GM21723 (cell line): ENCODE measurements around the gene EIF4A3.

Experiments
- ATAC-seq: cut with Tn5 transposase; IDR thresholded peaks from one replicate; pipeline ENCODE4 v1.9.1; 2021; ENCODE audit warnings: mild to moderate bottlenecking, moderate library complexity; ENCODE audit not compliant: unreplicated experiment

The EIF4A3 gene

GRCh38 chr17:80147035-80147822, at the start of gene EIF4A3:
Gene EIF4A3 (minus strand): TSS chr17:80147128. CDS start chr17:80146961, 167 bp downstream.
- ATAC-seq: peak; percentile 80

DNA sequence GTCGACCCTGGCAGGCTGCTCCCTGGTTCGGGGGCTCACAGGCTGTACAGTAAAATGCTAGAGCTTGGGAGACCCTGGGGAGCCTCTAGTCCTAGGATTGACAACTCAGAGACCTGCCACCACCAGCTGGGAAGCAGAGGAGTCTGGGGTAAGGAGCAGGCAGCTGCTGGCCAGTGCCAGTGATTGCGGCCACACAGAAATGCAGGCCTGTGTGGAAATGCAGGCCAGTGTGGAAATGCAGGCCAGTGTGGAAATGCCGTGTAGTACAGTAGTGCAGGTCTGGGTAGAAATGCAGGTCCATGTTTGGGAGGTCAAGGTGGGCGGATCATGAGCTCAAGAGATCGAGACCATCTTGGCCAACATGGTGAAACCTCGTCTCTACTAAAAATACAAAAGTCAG, 49.7 kb upstream of the EIF4A3 start:
- no peak for ATAC-seq

DNA sequence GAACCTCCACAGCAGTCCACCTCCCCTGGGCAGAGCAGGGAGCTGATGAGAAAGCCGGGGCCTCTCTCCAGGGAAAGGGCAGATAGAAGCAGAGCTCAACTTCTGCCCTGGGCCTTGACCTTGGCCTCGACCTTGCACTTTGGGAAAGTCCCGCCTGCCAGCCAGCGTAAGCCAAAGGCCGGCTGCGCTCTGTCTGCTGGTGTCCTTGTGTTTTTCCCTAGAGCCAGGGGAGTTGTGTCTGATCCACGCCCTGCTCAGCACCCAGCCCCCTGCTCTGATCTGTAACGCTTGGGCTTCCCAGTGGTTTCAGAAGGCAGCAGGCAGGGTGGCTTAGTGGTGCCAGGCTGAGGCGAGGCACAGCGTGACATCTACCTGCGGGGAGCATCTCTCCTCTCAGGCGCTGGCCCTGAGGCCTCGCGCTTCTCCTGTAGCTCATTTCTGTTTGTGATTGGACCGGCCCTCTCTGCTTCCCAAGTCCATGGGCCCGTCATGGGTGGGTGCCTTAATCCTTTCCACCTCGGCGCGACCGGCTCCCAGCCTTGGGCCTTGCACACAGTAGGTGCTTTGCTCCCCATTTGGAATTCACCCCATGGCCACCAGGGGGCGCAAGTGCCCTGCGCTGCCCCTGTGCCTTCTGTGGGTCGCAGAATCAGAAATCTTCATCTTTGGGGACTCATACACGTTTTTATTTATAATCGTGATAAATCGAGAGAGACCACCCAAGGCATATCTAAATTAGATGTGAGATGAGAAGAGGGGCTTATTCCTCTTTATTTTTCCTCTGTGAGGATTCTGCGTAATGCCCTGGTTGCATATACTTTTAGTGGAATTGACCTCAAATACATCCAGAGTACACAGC, 49.0 kb upstream of the EIF4A3 start:
- no peak for ATAC-seq

GRCh38 chr17:80195141-80195540, 48.2 kb upstream of the EIF4A3 start:
- no peak for ATAC-seq

GRCh38 chr17:80191865-80192661, 45.1 kb upstream of the EIF4A3 start:
- ATAC-seq: no peak

- no peak for ATAC-seq
These were observed 44.3 kb upstream of the EIF4A3 start for GRCh38 chr17:80191192-80191591.

- ATAC-seq: no peak
These were observed 43.8 kb upstream of the EIF4A3 start for GRCh38 chr17:80190716-80191115.

DNA sequence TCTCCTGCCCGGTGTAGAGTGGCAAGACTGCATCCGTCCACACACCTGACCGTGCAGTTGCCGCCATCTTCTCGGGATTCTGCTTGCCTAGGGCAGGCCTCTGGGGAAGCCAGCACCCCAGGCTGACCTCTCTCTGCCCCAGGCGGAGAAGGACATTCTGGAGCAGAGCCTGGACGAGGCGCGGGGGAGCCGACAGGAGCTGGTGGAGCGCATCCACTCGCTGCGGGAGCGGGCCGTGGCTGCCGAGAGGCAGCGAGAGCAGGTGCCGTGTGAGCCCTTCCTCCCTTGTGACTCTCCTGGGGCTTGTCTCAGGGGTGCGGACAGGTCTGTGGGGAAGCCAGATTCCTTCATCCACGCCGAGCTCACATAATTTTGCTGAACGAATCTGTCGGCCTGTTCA, 42.7 kb upstream of the EIF4A3 start:
- no peak for ATAC-seq

DNA sequence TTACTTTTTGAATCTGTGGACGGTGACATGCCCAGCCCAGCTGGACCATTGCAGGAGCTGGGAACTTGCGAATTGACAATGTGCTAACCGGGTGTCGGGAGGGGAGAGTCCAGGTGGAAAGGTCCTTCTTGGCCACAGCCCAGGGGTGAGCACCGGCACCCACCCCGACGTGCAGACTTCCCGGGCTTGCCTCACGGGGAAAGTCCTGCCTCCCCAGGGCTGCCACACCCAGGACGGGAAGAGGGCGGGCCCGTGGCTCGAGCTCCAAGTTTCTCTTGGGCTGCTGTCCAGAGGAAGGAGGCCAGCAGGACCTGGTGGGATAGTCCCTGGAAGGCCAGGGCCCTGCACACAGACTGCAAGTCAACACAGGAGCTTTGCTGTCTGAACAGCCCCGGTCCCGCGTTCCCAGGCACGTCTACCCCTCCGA, 40.6 kb upstream of the EIF4A3 start:
- ATAC-seq: no peak

DNA sequence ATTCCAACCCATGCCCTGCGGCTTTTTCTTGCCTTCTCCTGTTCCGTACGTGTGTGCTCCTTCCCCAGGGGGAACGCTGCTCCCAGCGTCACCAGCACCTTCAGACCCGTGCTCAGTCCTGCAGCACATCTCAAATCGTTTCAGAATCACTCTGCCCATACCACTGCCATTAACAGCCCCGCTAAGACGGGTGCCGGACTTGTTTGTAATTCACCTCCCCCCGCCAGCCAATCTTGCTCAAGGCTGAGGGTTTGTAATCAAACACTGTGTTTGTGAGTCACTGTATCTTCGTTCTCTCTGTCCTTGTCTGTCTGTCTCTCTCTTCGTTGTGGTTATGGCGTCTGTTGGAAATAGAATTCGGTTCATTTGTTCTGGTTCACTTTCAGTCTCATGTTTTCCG, 40.2 kb upstream of the EIF4A3 start:
- ATAC-seq: no peak

DNA sequence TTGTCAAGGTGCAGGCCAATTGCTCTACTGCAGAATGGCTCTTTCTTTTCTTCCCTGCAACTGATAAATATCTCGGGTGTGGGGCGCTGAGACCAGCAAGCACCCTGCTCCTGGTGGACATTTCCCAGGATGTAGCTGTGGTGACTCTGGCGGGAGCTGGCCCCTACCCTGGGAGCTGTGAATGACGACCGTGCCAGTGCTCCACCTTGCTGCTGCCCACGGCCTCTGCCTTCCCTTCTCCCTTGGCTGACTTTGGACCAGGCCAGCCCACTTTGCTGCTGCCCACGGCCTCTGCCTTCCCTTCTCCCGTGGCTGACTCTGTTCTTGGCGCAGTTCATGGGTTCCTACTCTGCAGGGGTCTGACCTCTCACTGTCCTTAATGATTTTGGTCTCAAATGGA, 39.0 kb upstream of the EIF4A3 start:
- ATAC-seq: no peak

DNA sequence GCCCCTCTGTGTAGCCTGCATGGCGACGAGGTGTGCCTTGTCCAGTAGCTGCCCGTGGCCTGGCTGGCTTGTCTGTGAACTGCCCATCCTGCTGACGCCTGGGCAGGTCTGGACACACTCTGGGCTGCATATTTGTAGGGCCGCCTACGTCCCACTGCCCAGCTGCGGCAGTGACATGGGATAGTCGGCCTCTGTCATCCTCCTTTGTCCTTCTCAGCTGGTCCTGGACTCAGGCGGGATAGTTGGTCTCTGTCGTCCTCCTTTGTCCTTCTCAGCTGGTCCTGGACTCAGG, 37.4 kb upstream of the EIF4A3 start:
- ATAC-seq: no peak

DNA sequence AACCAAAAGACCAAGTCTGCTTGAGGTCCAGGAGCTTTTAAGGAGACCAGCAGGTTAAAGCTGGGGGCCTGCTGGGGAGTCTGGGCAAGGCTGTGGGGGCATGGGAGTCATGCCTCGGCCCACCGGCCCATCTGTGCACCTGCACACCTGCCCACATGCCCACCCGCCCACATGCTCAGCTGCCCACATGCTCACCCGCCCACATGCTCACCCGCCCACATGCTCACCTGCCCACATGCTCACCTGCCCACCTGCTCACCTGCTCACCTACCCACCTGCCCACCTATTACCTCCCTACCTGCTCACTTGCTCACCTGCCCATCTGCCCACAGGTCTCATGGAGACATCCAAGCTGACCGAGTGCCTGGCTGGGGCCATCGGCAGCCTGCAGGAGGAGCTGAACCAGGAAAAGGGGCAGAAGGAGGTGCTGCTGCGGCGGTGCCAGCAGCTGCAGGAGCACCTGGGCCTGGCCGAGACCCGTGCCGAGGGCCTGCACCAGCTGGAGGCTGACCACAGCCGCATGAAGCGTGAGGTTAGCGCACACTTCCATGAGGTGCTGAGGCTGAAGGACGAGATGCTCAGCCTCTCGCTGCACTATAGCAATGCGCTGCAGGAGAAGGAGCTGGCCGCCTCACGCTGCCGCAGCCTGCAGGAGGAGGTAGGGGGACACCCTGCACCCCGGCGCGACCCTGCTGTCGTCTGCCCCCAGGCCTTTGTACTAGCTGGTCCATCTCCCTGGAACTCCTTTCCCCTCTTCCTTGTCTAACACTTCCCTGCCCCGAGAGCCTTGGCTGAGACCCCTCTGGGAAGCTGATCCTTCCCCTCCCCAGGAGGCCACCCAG, 36.9 kb upstream of the EIF4A3 start:
- ATAC-seq: no peak

GRCh38 chr17:80182845-80183223, 35.9 kb upstream of the EIF4A3 start:
- ATAC-seq: no peak

GRCh38 chr17:80182118-80182844, 35.4 kb upstream of the EIF4A3 start:
- no peak for ATAC-seq

GRCh38 chr17:80181431-80181830, 34.5 kb upstream of the EIF4A3 start:
- ATAC-seq: no peak

DNA sequence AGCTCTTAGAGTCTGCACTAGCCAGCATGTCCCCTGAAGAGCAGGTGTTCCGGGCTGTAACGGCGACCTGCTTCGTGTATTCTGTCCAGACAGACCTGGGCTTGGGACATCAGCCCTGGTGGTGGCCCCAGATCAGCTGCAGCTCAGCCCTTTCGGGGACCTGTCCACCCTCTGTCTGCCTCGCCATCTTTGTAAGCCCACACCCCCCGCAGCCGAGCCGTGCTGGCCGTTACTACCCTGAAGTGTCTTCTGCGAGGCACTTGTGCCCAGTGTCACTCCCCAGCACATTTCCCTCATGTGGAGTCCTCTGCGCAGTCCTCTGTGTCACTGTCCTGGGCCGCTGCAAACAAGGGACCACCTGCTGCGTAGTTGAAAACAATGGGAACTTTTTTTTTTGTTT, 33.3 kb upstream of the EIF4A3 start:
- no peak for ATAC-seq

DNA sequence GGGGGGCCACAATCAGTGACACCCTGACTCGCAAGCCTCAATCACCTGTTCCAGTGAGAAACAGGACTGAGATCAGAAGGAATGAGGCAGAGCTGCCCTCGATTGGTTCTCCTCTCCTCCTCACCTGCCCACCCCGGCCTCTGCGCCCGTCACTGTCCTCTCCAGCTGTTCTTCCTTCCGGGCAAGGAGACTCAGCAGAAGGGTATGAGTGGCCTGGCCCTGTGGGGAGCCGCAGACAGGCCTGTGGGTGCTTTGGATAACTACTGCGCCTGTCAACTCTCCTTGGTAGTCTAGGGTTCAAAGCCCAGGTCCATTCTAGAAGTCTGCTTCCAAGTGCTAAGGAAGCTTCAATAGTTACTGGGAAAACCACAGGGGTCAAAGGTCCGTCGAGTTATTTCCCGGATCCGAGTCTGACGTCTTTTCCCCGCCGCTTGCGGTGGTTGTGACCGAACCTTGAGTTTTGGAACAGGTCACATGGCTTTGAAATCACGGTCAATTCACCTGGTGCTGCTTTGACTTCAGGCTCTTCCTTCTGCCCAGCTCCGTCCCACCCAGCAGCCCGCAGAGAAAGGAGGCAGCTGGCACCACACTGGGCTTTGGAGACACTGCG, 31.2 kb upstream of the EIF4A3 start:
- no peak for ATAC-seq

GRCh38 chr17:80176757-80177156, 29.8 kb upstream of the EIF4A3 start:
- ATAC-seq: no peak

DNA sequence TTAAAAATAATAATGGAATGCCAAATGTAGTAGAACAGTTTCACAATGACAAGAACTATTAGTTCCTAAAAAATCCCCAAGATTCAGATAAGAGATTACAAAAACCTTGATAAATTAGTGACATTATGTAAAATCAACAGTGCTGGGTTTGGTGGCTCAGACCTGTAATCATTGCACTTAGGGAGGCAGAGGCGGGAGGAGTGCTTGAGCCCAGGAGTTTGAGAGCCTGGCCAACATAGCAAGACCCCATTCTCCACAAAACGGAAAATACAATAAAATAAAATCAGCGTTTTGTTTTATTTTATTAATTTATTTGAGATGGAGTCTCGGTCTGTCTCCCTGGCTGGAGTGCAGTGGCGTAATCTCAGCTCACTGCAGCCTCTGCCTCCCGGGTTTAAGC, 27.0 kb upstream of the EIF4A3 start:
- ATAC-seq: no peak
